Colonic mucosa (tissue), 4 donors: Measurements from ENCODE around the gene SLC6A13. TPM values are rescaled to one million over a fixed set of nuclear protein-coding genes. Genes with fewer than 3 reads are reported as not detected.

ENCODE experiments used
- DNase-seq: peaks from one replicate; pipeline ENCODE4 v3.0.0-alpha.2; 2020
- H3K27ac ChIP-seq: fragments of 200-600 bp; one replicate; pipeline ENCODE4 v1.8.0; 2021
- H3K27me3 ChIP-seq: fragments of 200-600 bp; one replicate; pipeline ENCODE4 v1.8.0; 2021
- H3K36me3 ChIP-seq: fragments of 200-600 bp; one replicate; pipeline ENCODE4 v1.8.0; 2021
- H3K4me1 ChIP-seq: fragments of 200-600 bp; one replicate; pipeline ENCODE4 v1.8.0; 2021; ENCODE audit warnings: mild to moderate bottlenecking
- H3K4me3 ChIP-seq: fragments of 200-600 bp; one replicate; pipeline ENCODE4 v1.8.0; 2021
- H3K9ac ChIP-seq, 2 donors: one replicate each; pipeline ENCODE4 v1.7.0; 2013; ENCODE audit warnings: control low read depth in 2 of 2, low read depth in 2 of 2, low read length in 2 of 2
- H3K9me3 ChIP-seq: fragments of 200-600 bp; one replicate; pipeline ENCODE4 v1.8.0; 2021
- intact Hi-C: fragments of 100-400 bp; cut with DNase I; formaldehyde crosslinking; loops from one replicate; pipeline ENCODE4 v1.14.1; 2022
- total RNA-seq, 2 donors: library from RNA; stranded (reverse); fragmentation: NEBNext Ultra II Directional in 1 of 2; extraction: Animal tissue kit (Norgen Biotek cat#: 25700) in 1 of 2; gene quantifications; one replicate each; pipeline ENCODE4 v1.2.1, GENCODE V29; 2021
- TF ChIP-seq, protein P1 (sequence below): fragments of 200-600 bp; IDR thresholded peaks from one replicate; pipeline ENCODE4 v1.8.0; 2022; ENCODE audit warnings: antibody characterized with exemption, mild to moderate bottlenecking
- donor health status: healthy.
- donor health status: DM: no; HTN: no; CAD: no.
- donor health status: DM: no; HTN: no; CAD: no.

Gene SLC6A13
- total RNA-seq, 2 donors from 2014 or later = not detected

GRCh38 chr12:295132-295531 lies 32.5 kb upstream of the SLC6A13 start:
- no peaks in the 10 kb centered on the region for H3K9me3 ChIP-seq
- no peaks in the 10 kb centered on the region for H3K4me1 ChIP-seq
- no peak overlapping the region for H3K9ac ChIP-seq
- no peak overlapping the region for H3K4me3 ChIP-seq
- intact Hi-C loops = no loop called here
- peaks cover 15% of the 10 kb centered on the region for H3K36me3 ChIP-seq
- H3K27ac ChIP-seq = no peak overlapping the region
- H3K27me3 ChIP-seq = no peaks in the 10 kb centered on the region
- DNase-seq = no peak
- TF ChIP-seq, protein P1, sequence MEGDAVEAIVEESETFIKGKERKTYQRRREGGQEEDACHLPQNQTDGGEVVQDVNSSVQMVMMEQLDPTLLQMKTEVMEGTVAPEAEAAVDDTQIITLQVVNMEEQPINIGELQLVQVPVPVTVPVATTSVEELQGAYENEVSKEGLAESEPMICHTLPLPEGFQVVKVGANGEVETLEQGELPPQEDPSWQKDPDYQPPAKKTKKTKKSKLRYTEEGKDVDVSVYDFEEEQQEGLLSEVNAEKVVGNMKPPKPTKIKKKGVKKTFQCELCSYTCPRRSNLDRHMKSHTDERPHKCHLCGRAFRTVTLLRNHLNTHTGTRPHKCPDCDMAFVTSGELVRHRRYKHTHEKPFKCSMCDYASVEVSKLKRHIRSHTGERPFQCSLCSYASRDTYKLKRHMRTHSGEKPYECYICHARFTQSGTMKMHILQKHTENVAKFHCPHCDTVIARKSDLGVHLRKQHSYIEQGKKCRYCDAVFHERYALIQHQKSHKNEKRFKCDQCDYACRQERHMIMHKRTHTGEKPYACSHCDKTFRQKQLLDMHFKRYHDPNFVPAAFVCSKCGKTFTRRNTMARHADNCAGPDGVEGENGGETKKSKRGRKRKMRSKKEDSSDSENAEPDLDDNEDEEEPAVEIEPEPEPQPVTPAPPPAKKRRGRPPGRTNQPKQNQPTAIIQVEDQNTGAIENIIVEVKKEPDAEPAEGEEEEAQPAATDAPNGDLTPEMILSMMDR = no peak

DNA sequence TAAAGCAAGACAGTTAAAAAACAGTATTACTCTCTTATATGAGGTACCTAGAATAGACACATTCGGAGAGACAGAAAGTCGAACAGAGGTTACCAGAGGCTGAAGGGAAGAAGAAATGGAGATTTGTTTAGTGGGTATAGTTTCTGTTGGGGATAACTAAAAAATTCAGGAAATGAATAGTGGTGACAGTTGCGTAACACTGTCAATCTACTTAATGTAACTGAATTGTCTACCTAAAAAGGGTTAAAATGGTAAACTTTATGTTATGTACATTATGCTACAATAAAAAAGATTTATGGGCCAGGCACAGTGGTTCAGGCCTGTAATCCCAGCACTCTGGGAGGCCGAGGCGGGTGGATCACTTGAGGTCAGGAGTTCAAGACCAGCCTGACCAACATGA lies 30.6 kb upstream of the SLC6A13 start:
- Histone ChIP-seq H3K4me1 (no peaks in the 10 kb centered on the region), H3K27ac (no peak overlapping the region), H3K4me3 (no peak overlapping the region), H3K36me3 (peaks cover 15% of the 10 kb centered on the region), H3K9ac (no peak overlapping the region), H3K9me3 (no peaks in the 10 kb centered on the region), H3K27me3 (no peaks in the 10 kb centered on the region)
- DNase-seq = no peak
- intact Hi-C loops = no loop called here
- TF ChIP-seq, protein P1 = no peak

- Histone ChIP-seq H3K27ac (no peak overlapping the region), H3K4me3 (no peak overlapping the region), H3K9me3 (no peaks in the 10 kb centered on the region), H3K27me3 (no peaks in the 10 kb centered on the region), H3K9ac (no peak overlapping the region), H3K36me3 (peaks cover 15% of the 10 kb centered on the region), H3K4me1 (no peaks in the 10 kb centered on the region)
- TF ChIP-seq, protein P1 = no peak
- DNase-seq = no peak
- intact Hi-C loops = no loop called here
Measured at GRCh38 chr12:292186-292585, 29.6 kb upstream of the SLC6A13 start.

DNA sequence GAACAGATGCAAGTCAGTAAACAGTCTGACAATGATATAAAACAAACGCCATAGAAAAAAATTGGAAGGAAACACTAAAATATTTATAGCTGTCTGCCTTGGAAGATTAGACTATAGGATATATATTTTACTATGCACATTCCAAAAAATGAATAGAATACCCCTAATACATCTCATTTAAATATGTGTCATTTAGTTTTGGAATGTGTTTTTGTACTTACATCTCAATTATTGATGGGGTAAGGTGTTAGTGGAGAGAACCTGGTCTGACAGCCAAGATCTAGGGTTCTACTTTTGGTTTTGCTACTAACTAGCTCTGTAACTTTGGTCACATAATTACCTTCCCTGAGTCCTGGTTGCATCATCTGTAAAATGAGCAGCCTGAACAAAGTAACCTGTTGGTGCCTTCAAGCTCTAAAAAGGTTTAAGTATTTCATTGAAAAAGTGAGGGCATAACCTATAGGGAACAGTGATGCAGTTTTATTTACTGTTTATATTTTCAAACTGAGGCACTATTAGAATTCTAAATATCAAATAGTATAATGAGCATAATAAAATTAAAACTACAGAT lies 28.6 kb upstream of the SLC6A13 start:
- peaks cover 15% of the 10 kb centered on the region for H3K36me3 ChIP-seq
- no peaks in the 10 kb centered on the region for H3K4me1 ChIP-seq
- intact Hi-C loops = no loop called here
- H3K27me3 ChIP-seq = no peaks in the 10 kb centered on the region
- H3K4me3 ChIP-seq = no peak overlapping the region
- no peaks in the 10 kb centered on the region for H3K9me3 ChIP-seq
- H3K27ac ChIP-seq = no peak overlapping the region
- no peak overlapping the region for H3K9ac ChIP-seq
- DNase-seq = no peak
- TF ChIP-seq, protein P1 = no peak

GRCh38 chr12:288687-289086 lies 26.1 kb upstream of the SLC6A13 start:
- intact Hi-C loops = no loop called here
- no peak for DNase-seq
- TF ChIP-seq, protein P1 = no peak
- Histone ChIP-seq H3K4me3 (no peak overlapping the region), H3K27me3 (no peaks in the 10 kb centered on the region), H3K9ac (no peak overlapping the region), H3K36me3 (peaks cover 11% of the 10 kb centered on the region), H3K4me1 (no peaks in the 10 kb centered on the region), H3K9me3 (no peaks in the 10 kb centered on the region), H3K27ac (no peak overlapping the region)
